Neuronal stem cell (in vitro differentiated cells): ENCODE measurements around the gene SENP8.

Experiments
- DNase-seq: peaks from one replicate; pipeline ENCODE4 v3.0.0-alpha.2; 2013; ENCODE audit warnings: low spot score
- H2AFZ ChIP-seq: one replicate; pipeline ENCODE4 v1.6.1; 2013; ENCODE audit warnings: mild to moderate bottlenecking, low read length, inconsistent platforms
- H2AK5ac ChIP-seq: 2 replicates; pipeline ENCODE4 v1.6.1; 2013; ENCODE audit warnings: low read depth, mild to moderate bottlenecking, inconsistent platforms, low read length, moderate library complexity, mixed read lengths
- H2BK120ac ChIP-seq: 2 replicates; pipeline ENCODE4 v1.6.1; 2013; ENCODE audit warnings: low read depth, mild to moderate bottlenecking, inconsistent platforms, low read length, moderate library complexity, mixed read lengths
- H2BK12ac ChIP-seq: one replicate; pipeline ENCODE4 v1.6.1; 2013; ENCODE audit warnings: low read length, inconsistent platforms
- H2BK15ac ChIP-seq: 2 replicates; pipeline ENCODE4 v1.6.1; 2013; ENCODE audit warnings: mild to moderate bottlenecking, low read length, inconsistent platforms, mixed read lengths
- H2BK5ac ChIP-seq: one replicate; pipeline ENCODE4 v1.6.1; 2013; ENCODE audit warnings: inconsistent platforms, mild to moderate bottlenecking, low read length, moderate library complexity
- H3K14ac ChIP-seq: one replicate; pipeline ENCODE4 v1.6.1; 2013; ENCODE audit warnings: low read length, inconsistent platforms
- H3K18ac ChIP-seq: 2 replicates; pipeline ENCODE4 v1.6.1; 2013; ENCODE audit warnings: low read length, inconsistent platforms
- H3K23ac ChIP-seq: 2 replicates; pipeline ENCODE4 v1.6.1; 2013; ENCODE audit warnings: low read depth, mild to moderate bottlenecking, mixed read lengths, low read length, inconsistent platforms; ENCODE audit not compliant: poor library complexity
- H3K27ac ChIP-seq: replicated peaks from 3 replicates; pipeline ENCODE4 v1.5.1; 2013; ENCODE audit warnings: low read length, inconsistent platforms
- H3K27me3 ChIP-seq, 3 experiments: 2 replicates each; pipeline ENCODE4 v1.6.1; 2013; ENCODE audit warnings: low read length in 3 of 3, mild to moderate bottlenecking in 2 of 3, inconsistent platforms in 1 of 3, low read depth in 1 of 3, mixed read lengths in 1 of 3, moderate library complexity in 1 of 3; ENCODE audit not compliant: control insufficient read depth in 3 of 3, insufficient read depth in 3 of 3
- H3K36me3 ChIP-seq, 2 donors: replicated peaks in 1 of 2; 2 replicates each; pipeline ENCODE4 v1.6.1; 2013; ENCODE audit warnings: low read length in 2 of 2; ENCODE audit not compliant: control insufficient read depth in 2 of 2, insufficient read depth in 2 of 2
- H3K4ac ChIP-seq: 2 replicates; pipeline ENCODE4 v1.6.1; 2013; ENCODE audit warnings: inconsistent platforms, mild to moderate bottlenecking, low read length, moderate library complexity
- H3K4me1 ChIP-seq, 2 donors: 1 replicate in 1 of 2; 2 replicates in 1 of 2; pipeline ENCODE4 v1.6.1; 2013; ENCODE audit warnings: low read length in 2 of 2, low read depth in 1 of 2; ENCODE audit not compliant: control insufficient read depth in 2 of 2, insufficient read depth in 1 of 2
- H3K4me2 ChIP-seq: one replicate; pipeline ENCODE4 v1.6.1; 2013; ENCODE audit warnings: mild to moderate bottlenecking, low read length, inconsistent platforms; ENCODE audit not compliant: insufficient read depth, poor library complexity, severe bottlenecking
- H3K4me3 ChIP-seq, 2 donors: 2 replicates each; pipeline ENCODE4 v1.5.1; 2013; ENCODE audit warnings: low read length in 2 of 2, mild to moderate bottlenecking in 2 of 2, inconsistent platforms in 1 of 2, moderate library complexity in 1 of 2
- H3K79me1 ChIP-seq: one replicate; pipeline ENCODE4 v1.6.1; 2013; ENCODE audit warnings: low read depth, mild to moderate bottlenecking, inconsistent platforms, low read length, moderate library complexity
- H3K9ac ChIP-seq: one replicate; pipeline ENCODE4 v1.6.1; 2013; ENCODE audit warnings: mild to moderate bottlenecking, low read depth, low read length, inconsistent platforms; ENCODE audit not compliant: poor library complexity
- H3K9me3 ChIP-seq, 2 donors: replicated peaks in 1 of 2; 2 replicates each; pipeline versions ENCODE3 to v1.6.1; 2013; ENCODE audit warnings: low read length in 2 of 2, mild to moderate bottlenecking in 2 of 2, inconsistent platforms in 1 of 2, low read depth in 1 of 2, mixed read lengths in 1 of 2, moderate library complexity in 1 of 2; ENCODE audit not compliant: control insufficient read depth in 2 of 2, insufficient read depth in 1 of 2
- H4K8ac ChIP-seq: one replicate; pipeline ENCODE4 v1.6.1; 2013; ENCODE audit warnings: low read depth, mild to moderate bottlenecking, inconsistent platforms, low read length, moderate library complexity
- H4K91ac ChIP-seq: one replicate; pipeline ENCODE4 v1.6.1; 2013; ENCODE audit warnings: low read length, low read depth, mild to moderate bottlenecking, inconsistent platforms; ENCODE audit not compliant: poor library complexity
- WGBS, 2 donors: extraction: QIAGEN DNeasy Blood & Tissue Kit; methylation state at CpG; one replicate each; pipeline ENCODE4 v1.1.7; 2013; ENCODE audit warnings: missing lambda C conversion rate in 2 of 2, mixed read lengths in 1 of 2; ENCODE audit not compliant: insufficient read length in 2 of 2, insufficient replicate concordance in 1 of 2; ENCODE audit errors: extremely low coverage in 2 of 2; 5-methylcytosine and 5-hydroxymethylcytosine counted together

The SENP8 gene

DNA sequence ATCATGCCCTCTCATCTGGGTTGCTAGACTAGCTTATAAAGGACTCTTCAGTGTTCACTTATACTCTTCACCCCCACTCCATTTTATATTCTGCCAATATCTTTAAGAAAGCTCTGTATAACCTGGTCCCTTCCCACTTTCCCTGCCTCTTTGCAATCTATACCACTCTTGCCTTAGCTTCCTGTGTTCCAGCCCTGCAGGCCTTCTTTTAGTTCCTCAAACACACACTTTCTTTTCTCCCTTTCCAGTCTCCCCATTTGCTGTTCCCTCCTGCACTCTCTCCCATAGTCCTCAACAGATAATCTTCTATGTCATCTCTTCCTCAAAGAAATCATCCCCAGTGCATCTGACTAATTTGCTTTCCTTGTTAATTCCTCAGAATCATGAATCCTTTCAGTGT lies 28.7 kb downstream of the SENP8 start:
- H2BK12ac ChIP-seq = no peak overlapping the region
- H3K18ac ChIP-seq = no peak overlapping the region
- no peak overlapping the region for H4K8ac ChIP-seq
- no peak overlapping the region for H3K9ac ChIP-seq
- H4K91ac ChIP-seq = no peak overlapping the region
- no peak for DNase-seq
- H3K4me3 ChIP-seq = no peak overlapping the region
- H2BK15ac ChIP-seq = no peak overlapping the region
- H3K14ac ChIP-seq = no peak overlapping the region
- H2AK5ac ChIP-seq = no peak overlapping the region
- no peak overlapping the region for H3K4me2 ChIP-seq
- H3K4me1 ChIP-seq = no peaks in the 10 kb centered on the region
- no peak overlapping the region for H2AFZ ChIP-seq
- no peaks in the 10 kb centered on the region for H3K9me3 ChIP-seq
- no peaks in the 10 kb centered on the region for H3K36me3 ChIP-seq
- H3K27me3 ChIP-seq = no peaks in the 10 kb centered on the region
- no peak overlapping the region for H2BK5ac ChIP-seq
- no peak overlapping the region for H2BK120ac ChIP-seq
- no peak overlapping the region for H3K27ac ChIP-seq
- no peaks in the 10 kb centered on the region for H3K79me1 ChIP-seq
- H3K23ac ChIP-seq = no peak overlapping the region
- no peak overlapping the region for H3K4ac ChIP-seq

DNA sequence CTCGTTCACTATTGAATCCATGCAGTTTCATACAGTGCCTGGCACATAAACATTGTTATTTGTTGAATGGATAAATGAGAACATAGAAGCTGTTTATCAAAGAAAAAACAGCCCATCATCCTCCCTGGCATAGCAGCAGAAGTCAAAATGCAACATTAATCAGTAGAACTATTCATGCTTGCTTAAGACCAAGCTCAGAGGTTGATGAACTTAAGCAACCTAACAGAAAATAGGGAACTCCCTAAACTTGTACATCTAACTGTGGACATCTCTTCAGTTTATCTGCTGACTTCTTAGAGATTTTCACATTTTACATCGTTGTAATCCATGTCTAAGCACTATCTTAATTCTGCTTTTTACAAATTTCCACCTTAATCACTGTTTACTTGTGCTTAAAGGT lies 29.2 kb downstream of the SENP8 start:
- Histone ChIP-seq H2AK5ac (no peak overlapping the region), H3K4me3 (no peak overlapping the region), H2BK15ac (no peak overlapping the region), H2BK120ac (no peak overlapping the region), H2BK12ac (no peak overlapping the region), H3K9ac (no peak overlapping the region), H3K79me1 (no peaks in the 10 kb centered on the region), H3K18ac (no peak overlapping the region), H4K8ac (no peak overlapping the region), H2AFZ (no peak overlapping the region), H4K91ac (no peak overlapping the region), H3K4ac (no peak overlapping the region), H3K4me2 (no peak overlapping the region), H3K4me1 (no peaks in the 10 kb centered on the region), H3K14ac (no peak overlapping the region), H3K23ac (no peak overlapping the region), H2BK5ac (no peak overlapping the region), H3K9me3 (no peaks in the 10 kb centered on the region), H3K36me3 (no peaks in the 10 kb centered on the region), H3K27me3 (no peaks in the 10 kb centered on the region), H3K27ac (no peak overlapping the region)
- DNase-seq = no peak
- WGBS, 2 donors = no CpG with 5 or more reads among the region's 2 CpGs

DNA sequence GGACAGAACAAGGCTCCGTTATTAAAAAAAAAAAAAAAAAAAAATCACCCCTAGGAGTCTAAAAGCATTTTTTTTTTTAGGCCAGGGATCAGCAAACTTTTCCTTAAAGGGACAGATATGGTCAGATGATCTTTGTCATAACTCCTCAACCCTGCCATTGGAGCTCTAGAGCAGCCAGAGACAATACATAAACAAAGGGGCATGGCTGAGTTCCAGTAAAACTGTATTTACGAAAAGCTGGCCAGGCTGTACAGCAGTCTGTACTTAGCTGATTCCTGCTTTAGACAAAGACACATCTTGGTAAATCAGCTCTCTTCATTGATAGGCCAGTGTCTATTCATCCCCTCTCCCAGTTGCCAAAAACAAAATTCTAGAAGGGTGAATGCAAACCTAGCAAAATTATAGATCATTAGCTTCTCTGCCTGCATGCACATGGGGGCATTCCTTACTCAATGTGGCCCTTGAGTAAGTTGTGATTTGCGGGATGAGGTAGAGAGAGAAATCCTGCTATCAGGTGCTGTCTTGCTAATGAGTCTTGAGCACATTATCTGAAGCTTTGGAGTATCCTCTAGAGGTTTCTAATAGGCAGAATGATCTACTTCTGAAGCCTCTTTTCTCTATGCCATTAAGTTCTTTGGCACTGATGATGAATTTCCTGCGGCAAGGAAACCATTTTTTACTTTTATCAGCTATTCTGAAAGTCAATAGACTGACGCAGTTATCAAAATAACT lies 35.2 kb downstream of the SENP8 start:
- H4K91ac ChIP-seq = no peak overlapping the region
- no peak overlapping the region for H3K9ac ChIP-seq
- no peak overlapping the region for H3K4me3 ChIP-seq
- no peaks in the 10 kb centered on the region for H3K36me3 ChIP-seq
- no peak overlapping the region for H3K18ac ChIP-seq
- H2BK5ac ChIP-seq = no peak overlapping the region
- DNase-seq = no peak
- no peaks in the 10 kb centered on the region for H3K9me3 ChIP-seq
- no peak overlapping the region for H3K14ac ChIP-seq
- H2AFZ ChIP-seq = no peak overlapping the region
- no peak overlapping the region for H2AK5ac ChIP-seq
- H4K8ac ChIP-seq = no peak overlapping the region
- WGBS, 2 donors = no CpG with 5 or more reads among the region's 5 CpGs
- no peak overlapping the region for H3K4me2 ChIP-seq
- no peaks in the 10 kb centered on the region for H3K27me3 ChIP-seq
- H3K79me1 ChIP-seq = no peaks in the 10 kb centered on the region
- no peak overlapping the region for H2BK120ac ChIP-seq
- no peak overlapping the region for H2BK15ac ChIP-seq
- no peak overlapping the region for H2BK12ac ChIP-seq
- H3K4me1 ChIP-seq = no peaks in the 10 kb centered on the region
- no peak overlapping the region for H3K4ac ChIP-seq
- H3K27ac ChIP-seq = no peak overlapping the region
- no peak overlapping the region for H3K23ac ChIP-seq

- no peaks in the 10 kb centered on the region for H3K36me3 ChIP-seq
- no peak overlapping the region for H3K4ac ChIP-seq
- no peak overlapping the region for H2AK5ac ChIP-seq
- H2BK12ac ChIP-seq = no peak overlapping the region
- no peaks in the 10 kb centered on the region for H3K27me3 ChIP-seq
- no peak overlapping the region for H3K4me3 ChIP-seq
- no peaks in the 10 kb centered on the region for H3K4me1 ChIP-seq
- no peak overlapping the region for H3K23ac ChIP-seq
- H4K8ac ChIP-seq = no peak overlapping the region
- no peak overlapping the region for H2BK15ac ChIP-seq
- no CpG with 5 or more reads among the region's 7 CpGs for WGBS, 2 donors
- H2BK120ac ChIP-seq = no peak overlapping the region
- H3K14ac ChIP-seq = no peak overlapping the region
- no peak for DNase-seq
- H3K4me2 ChIP-seq = no peak overlapping the region
- no peak overlapping the region for H2AFZ ChIP-seq
- no peaks in the 10 kb centered on the region for H3K79me1 ChIP-seq
- no peak overlapping the region for H3K27ac ChIP-seq
- H3K9ac ChIP-seq = no peak overlapping the region
- H2BK5ac ChIP-seq = no peak overlapping the region
- no peak overlapping the region for H4K91ac ChIP-seq
- no peaks in the 10 kb centered on the region for H3K9me3 ChIP-seq
- H3K18ac ChIP-seq = no peak overlapping the region
Observed at GRCh38 chr15:72154316-72154715, 36.1 kb downstream of the SENP8 start.
